Stimulated activated CD8-positive, alpha-beta memory T cell treated with anti-CD3 and anti-CD28 coated beads, Interleukin-12 subunit alpha, Interleukin-12 subunit beta, amount 100 ng/mL, for 4 hours (primary cell): ENCODE data around the gene NAA80.
"Not testable (repeated sequence)": the region's sequence is repeated elsewhere in the genome, so short reads cannot be mapped to it uniquely, and the experiment has no call there.

ENCODE experiments used
- DNase-seq: peaks from one replicate; pipeline ENCODE4 v3.0.0-alpha.2; 2020; ENCODE audit warnings: low read depth

The NAA80 gene

DNA sequence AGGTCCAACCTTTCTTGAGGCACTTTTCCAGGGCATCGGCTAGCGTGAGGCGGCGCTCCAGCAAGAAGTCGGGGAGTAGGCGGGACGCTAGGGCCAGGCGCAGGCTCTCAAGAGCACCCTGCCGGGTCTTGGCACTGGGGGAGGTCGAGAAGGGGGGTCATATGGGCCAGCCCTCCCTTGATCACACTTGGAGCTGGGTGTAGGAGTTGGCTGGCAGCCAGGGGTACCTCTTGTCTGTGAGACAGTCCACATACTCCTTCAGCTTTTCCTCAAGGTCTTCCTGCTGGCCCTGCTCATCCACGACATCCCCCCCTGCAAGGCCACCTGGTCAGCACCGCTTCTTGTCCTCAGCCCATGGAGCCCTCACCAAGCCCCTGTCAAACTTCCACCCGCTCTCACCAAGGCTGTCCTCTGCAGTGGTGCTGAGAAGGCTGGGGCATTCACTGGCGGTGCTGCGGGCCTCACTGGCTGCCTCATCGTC, 9.0 kb downstream of the NAA80 start:
- DNase-seq: no peak

DNA sequence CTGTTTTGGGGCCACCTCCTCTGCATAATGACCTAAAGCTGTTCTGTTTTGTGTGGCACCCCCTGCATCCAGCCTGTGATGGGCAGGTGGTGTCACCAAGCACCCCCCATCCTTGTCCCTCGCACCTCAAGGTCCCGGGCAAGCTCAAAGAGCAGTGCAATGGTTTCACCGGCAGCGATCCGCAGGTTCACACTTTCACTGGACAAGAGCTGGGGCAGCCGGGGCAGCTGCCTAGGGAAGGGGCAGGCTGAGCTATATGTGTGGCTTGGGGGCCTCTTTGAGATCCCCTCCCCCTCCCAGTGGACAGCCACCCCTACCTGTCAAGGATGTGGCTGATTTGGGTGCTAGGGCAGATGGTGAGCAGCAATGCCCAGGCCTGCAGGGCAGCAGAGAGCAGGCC, 10.1 kb downstream of the NAA80 start:
- no peak for DNase-seq

DNA sequence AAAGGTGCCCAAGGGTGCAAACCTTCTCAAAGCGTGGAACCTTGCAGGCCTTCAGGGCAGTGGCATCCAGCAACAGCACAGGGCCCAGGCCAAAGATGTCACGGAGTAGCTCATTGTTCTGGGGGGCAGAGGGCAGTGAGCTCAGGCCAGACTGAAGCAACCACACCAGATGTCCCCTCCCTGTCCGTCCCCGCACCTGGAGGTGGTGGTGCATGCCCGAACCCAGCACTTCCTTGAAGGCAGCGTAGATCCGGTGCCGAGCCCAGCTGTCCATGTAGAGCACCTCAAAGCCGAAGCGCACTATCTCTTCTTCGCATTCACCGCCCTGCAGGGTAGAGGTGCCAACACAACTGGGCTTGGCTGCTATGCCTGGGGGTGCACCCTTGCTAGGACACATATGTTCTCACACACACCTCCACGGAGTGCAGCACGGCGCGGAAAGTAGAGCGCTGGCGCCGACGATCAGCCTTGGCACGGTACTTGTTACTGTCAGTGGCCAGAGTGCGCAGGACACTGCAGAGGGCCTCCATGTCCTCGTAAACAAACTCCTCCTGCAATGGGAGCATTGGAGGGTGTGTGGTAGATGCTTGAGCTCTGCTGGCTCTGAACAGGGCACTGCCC, 10.7 kb downstream of the NAA80 start:
- DNase-seq: no peak

DNA sequence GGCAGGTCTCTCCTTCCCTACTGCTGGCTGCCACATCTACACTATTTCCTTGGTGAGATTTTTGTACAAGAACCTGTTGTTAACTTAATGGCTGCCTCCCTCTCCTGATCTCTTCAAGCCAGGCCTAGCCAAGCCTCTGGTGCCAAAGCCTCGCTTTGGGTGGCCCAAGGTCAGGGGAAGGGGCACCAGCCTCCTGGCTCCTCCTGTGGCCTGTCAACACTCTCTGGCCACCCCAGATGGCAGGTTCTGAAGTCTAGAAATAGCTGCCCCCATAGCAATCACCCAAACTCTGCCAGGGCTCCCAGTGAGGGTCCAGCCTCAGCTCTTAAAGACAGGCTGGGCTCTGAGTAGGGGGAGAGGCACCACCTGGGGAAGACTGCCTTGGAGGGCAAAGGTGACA, 11.9 kb downstream of the NAA80 start:
- DNase-seq: no peak

DNA sequence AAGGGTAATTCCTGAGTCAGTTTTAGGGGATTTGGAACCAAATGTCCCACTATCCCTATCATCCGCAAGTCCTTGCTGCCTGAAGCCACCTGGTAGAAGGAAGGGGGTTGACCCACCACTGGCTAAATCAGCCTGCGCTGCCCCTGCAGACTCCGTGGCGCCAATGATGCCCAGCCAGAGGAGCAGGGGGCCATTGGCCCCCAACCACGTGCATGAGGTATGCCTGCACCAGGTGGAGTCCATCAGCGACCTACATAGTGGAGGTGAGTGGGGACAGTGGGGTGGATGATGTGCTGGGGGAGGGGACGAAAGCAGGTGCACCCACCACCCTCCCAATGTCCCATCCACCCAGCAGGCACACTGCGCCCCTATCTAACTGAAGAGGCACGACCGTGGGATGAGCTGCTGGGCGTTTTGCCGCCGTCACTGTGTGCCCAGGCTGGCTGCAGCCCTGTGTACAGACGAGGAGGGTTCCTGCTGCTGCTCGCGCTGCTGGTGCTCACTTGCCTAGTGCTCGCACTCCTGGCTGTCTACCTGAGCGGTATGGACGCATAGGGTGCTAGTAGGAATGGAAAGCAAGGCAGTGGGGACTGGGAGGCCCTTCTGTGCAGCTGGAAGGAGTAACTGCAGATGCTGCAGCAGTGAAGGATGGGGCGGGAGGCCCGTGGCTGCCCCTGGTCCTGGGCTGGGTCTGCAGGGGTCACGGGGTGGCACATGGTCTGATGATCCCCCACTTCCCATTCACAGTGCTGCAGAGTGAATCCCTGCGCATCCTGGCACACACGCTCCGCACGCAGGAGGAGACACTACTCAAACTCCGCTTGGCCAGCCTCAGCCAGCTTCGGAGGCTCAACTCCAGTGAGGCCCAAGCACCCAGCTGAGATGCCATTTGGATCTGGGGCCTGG, 12.6 kb downstream of the NAA80 start:
- no peak for DNase-seq

DNA sequence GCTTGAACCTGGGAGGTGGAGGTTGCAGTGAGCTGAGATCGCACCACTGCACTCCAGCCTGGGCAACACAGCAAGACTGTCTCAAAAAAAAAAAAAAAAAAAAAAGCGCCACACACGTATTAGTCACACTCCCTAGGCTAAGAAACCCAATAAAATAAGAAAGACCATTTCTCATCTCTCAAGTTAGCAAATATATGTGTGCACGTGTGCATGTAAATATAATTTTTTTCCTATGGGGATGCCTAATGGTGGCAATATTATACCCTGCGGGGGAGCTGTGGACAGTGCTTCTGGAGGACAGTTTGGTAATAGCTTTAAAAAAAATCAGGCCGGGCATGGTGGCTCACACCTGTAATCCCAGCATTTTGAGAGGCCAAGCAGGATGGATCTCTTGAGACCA, 15.1 kb downstream of the NAA80 start:
- DNase-seq: not testable (repeated sequence)

DNA sequence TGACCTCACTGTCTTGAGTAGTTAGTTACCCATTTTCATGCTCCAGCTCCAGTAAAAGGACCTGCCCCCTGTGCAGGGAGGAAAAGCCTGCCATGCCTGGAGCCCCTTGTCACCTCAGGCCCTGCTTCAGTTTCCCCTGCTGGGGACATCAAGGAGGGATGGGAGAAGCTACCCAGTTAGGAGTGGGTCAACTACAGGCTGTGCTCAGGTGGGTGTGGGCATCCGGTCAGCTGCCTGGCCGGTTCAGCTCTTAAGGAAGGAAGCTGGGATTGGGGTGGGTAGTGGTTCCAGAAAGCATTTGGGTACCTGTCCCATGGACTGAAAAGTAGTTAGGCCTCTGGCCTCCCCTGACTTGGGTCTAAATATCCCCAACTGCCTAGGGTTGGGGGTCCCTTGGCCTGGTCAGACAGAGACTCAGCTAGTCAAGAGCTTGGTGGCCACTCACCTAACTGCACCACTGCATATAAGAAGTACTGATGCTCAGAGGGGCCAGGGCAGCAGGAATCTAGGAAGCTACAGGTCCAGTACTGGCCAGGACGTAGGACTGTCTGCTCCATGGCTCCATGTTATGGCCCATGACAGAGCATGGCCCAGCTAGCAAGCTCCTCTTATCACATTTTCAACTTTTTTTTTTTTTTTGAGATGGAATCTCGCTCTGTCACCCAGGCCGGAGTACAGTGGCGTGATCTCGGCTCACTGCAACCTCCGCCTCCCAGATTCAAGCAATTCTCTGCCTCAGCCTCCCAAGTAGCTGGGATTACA, 19.8 kb downstream of the NAA80 start:
- no peak for DNase-seq

DNA sequence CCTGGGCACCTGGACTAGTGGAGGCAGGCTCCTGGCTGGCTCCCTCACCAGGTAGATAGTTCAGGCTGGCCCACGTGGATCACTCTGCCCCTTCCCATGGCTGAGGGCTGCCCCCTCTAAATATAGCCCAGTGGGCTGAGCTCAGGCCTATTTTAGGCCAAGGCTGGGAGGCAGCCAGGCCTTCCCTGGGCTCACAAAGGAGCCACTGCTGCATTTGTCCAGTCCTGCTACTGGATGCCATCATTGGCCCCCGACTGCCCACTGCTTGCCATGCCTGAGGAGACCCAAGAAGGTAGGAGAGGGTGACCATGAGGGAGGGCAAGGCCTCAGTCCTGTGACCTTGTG, 20.4 kb downstream of the NAA80 start, which contains the start of gene LSMEM2:
LSMEM2 (plus strand) TSS at position 208 of the 345 bp plus-strand sequence; CDS start at position 235, 27 bp downstream.
- no peak for DNase-seq

DNA sequence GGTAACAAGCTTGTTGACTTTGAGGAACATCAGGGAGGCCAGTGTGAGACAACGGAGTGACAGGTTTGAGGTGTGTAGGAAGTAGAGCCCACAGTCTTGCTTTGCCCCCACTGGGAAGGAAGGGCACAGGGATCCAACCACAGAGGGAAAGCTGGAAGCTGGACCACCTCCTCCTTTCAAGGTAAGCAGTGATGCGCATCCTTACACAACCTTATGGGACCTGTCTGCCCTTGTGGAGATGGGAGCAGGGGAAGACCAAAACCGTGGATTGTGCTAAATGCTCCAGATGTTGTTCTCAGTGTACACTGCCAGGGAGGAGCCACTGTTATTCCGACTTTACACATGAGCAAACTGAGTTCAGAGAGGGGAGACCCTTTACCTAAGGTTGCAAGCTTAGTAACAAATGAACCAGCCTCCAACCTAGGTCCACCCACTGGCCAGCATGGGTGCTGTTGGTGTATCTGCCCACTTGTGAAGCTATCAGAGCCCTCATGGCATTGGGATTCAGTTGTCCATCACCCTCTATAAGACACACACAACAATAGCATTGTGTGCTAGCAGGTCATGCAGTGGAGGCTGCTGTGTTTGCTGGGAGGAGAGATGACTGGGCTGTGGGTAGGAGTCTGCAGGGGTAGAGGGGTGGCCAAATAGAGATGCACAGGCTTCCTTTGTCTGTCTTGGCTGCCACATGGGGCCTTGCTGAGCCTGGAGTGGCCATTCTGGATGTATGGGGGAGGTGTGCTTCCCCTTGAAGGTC, 20.9 kb downstream of the NAA80 start:
- DNase-seq: no peak

DNA sequence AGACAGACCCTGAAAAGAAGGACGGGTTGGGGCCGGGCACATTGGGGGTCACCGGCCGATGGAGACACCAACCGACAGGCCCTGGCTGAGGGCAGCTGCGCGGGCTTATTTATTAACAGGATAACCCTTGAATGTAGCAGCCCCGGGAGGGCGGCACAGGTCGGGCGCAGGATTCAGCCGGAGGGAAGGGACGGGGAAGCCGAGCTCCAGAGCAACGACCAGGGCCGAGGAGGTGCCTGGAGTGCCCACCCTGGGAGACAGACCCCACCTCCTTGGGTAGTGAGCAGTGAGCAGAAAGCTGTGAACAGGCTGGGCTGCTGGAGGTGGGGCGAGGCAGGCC, 22.5 kb downstream of the NAA80 start:
- DNase-seq: no peak

DNA sequence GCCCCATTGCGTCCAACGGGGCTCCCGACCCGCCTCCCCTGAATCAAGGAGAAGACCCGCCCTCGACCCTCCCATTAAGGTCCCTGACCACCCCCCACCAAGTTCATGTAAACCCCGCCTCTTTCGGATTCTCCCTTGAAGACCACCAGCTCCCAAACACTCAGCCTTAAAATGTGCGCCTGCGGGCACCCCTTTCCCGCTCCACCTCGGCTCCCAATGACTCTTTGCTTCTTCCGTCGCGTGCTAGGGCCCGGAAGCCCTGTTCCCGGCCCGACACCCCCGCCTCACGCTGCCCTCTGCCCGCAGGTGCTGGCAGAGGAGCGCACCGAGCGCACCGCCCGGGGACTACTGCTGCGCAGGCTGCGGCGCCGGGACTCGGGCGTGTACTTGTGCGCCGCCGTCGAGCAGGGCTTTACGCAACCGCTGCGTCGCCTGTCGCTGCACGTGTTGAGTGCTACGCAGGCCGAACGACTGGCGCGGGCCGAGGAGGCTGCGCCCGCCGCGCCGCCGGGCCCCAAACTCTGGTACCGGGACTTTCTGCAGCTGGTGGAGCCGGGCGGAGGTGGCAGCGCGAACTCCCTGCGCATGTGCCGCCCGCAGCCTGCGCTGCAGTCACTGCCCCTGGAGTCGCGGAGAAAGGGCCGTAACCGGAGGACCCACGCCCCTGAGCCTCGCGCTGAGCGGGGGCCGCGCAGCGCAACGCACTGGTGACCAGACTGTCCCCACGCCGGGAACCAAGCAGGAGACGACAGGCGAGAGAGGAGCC, 23.0 kb downstream of the NAA80 start:
- no peak for DNase-seq

DNA sequence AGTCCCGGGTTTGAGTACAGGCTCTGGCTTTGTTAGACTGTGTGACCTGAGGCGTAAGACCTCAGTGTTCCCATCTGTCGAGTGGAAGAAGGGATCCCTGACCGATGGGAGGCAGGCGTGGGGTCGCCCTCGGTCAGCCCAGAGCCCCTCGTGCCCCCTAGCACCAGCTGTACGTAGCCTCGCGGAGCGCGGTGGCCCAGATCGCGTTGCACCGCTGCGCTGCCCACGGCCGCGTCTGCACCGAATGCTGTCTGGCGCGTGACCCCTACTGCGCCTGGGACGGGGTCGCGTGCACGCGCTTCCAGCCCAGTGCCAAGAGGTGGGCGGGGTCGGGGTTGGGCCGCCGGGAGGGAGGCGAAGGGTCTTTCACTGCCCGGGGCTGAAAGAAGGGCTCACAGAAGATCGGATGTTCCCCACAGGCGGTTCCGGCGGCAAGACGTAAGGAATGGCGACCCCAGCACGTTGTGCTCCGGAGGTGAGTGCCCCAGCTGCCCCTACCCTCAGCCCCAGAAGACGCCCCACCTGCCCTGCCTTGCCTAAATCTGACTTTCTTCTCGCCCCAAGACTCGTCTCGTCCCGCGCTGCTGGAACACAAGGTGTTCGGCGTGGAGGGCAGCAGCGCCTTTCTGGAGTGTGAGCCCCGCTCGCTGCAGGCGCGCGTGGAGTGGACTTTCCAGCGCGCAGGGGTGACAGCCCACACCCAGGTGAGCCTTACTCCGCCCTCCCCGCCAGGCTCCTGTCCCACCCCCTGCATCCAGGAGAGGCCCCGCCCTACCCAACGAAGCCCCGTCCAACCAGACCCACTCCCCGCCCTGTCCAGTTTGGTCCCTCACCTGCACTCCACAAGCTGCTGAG, 23.8 kb downstream of the NAA80 start:
- DNase-seq: no peak

DNA sequence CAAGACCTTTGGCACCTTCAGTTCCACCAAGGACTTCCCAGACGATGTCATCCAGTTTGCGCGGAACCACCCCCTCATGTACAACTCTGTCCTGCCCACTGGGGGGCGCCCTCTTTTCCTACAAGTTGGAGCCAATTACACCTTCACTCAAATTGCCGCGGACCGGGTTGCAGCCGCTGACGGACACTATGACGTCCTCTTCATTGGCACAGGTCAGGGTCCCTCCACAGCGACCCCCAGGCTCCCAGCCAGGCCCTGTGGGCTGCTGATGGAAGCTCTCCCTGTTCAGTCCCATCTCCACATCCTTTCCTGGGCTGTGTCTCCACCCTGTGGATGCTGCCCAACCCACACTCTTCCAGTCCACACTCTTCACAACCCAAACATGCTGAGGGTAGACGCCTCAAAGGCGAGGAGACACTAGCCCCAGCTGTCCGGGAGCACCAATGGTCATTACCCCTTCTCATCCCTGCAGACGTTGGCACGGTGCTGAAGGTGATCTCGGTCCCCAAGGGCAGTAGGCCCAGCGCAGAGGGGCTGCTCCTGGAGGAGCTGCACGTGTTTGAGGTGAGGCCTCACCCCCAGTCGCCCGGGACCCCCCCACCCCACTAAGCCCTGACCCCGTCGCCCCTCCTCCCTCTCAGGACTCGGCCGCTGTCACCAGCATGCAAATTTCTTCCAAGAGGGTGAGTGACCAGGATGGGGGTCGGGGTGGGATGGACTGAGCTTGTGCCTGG, 24.7 kb downstream of the NAA80 start:
- DNase-seq: no peak

DNA sequence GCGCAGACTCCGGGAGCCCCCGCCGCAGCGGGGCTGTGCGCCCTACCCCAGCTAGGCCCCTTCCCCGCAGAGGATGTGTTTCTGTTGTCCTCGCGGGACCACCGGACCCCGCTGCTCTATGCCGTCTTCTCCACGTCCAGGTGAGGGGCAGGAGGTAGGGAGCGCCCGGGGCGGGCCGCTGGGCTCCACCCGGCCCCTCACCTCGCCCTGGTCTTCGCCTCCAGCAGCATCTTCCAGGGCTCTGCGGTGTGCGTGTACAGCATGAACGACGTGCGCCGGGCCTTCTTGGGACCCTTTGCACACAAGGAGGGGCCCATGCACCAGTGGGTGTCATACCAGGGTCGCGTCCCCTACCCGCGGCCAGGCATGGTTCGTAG, 25.5 kb downstream of the NAA80 start:
- DNase-seq: no peak

DNA sequence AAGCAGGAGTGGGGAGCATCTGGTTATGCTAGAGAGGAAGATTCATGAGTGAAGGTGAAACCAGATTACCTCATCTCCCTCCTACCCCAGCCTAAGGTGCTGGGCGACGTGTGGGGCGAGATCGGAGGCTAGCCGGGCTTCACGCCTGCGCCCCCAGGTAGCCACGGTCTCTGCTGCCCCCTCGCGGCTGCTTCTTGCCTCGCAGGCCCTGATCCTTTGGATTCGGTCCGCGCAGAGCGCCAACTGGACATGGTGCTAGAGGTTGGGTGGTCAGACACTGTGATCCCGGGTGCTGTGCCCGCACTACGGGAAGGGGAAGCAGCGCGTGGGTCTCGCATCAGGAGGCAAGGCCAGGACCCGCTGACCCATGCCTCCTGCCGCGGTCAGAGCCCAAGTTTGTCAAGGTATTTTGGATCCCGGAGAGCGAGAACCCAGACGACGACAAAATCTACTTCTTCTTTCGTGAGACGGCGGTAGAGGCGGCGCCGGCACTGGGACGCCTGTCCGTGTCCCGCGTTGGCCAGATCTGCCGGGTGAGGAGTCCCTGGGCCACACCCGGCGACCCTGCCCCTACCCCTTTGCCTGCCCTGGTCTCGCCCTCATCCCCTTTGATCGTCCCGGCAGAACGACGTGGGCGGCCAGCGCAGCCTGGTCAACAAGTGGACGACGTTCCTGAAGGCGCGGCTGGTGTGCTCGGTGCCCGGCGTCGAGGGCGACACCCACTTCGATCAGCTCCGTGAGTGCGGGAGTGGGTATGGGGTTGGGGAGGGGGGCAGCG, 26.1 kb downstream of the NAA80 start:
- peak; percentile 72 for DNase-seq

DNA sequence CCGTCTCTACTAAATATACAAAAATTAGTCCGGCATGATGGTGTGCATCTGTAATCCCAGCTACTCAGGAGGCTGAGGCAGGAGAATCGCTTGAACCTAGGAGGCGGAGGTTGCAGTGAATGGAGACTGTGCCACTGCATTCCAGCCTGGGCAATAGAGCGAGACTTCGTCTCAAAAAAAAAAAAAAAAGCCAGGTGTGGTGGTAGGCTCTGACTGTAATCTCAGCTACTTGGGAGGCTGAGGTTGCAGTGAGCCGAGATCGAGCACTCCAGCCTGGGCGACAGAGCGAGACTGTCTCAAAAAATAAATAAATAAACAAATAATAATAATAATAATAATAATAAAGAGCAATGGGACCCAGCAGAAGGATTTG, 26.7 kb downstream of the NAA80 start:
- DNase-seq: not testable (repeated sequence)

DNA sequence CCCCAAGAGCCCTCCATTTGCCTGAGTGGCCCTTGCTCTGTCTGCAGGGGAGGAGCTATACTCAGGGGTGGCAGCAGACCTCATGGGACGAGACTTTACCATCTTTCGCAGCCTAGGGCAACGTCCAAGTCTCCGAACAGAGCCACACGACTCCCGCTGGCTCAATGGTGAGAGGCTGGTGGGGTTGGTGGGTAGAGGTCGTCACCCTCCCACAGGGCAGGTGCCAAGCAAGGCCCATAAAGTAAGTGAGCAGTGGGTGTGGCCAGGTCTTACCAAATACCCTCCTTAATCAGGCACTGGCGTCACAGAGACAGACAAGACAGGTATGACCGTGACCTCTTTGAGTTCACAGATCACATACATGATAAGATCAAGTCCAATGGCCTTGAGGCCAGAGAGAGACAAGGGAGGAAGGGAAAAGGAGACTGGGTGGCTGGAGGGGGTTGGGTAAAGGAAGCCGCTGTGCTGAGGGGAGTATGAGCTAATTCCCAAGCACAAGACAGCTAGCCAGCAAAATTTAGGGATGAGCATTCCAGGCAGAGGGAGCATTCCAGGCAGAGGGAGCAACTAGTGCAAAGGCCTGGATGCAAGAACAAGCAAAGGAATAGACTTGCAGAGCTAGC, 27.8 kb downstream of the NAA80 start:
- DNase-seq: no peak

DNA sequence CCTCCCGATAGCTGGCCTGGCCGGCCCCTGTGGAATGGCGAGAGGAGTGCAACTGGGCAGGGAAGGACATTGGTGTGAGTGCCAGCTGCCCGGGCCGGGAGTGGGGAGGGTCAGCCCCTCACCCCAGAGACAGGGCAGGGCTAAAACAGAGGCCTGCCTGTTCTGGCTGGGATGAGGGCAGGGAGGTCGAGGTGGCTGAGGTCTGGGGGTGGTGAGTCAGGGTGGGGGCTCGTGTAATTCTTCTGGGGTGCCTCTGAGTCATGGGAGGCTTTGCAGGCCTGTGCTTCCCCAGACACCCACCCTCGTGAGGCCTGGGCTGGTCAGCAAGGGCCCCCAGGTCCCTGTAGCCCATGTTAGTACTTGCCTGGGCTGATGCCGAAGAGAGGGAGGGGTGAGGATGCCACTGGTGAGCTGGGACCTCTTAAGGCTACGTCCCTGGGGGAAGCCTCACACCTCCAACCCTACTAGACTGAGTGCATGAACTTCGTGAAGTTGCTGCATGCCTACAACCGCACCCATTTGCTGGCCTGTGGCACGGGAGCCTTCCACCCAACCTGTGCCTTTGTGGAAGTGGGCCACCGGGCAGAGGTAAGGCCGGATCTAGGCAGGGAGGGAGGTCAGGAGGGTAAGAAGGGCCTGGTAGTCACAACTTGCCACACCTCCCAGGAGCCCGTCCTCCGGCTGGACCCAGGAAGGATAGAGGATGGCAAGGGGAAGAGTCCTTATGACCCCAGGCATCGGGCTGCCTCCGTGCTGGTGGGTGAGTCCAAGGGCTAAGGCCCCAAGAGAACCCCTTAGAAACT, 28.6 kb downstream of the NAA80 start:
- DNase-seq: no peak
